Bronchial epithelial cell (primary cell): ENCODE data around the gene ADAM15. TPM values are rescaled to one million over a fixed set of nuclear protein-coding genes. Genes with fewer than 3 reads are reported as not detected.

Experiments used
- DNase-seq: peaks from one replicate; pipeline ENCODE4 v3.0.0-alpha.2; 2010; ENCODE audit warnings: low read depth
- FAIRE-seq: peaks from 2 replicates; lab custom pipeline; 2011; peaks lifted over from hg19 to GRCh38; lab: Jason Lieb, UNC
- H3K27me3 ChIP-seq: 2 replicates; pipeline ENCODE4 v1.5.1; 2011; ENCODE audit warnings: low read length; ENCODE audit not compliant: control insufficient read depth, insufficient read depth
- H3K36me3 ChIP-seq: 2 replicates; pipeline ENCODE4 v1.5.1; 2011; ENCODE audit warnings: low read length; ENCODE audit not compliant: control insufficient read depth, insufficient read depth
- H3K4me3 ChIP-seq: 2 replicates; pipeline ENCODE4 v1.5.1; 2011; ENCODE audit warnings: mild to moderate bottlenecking, low read depth, low read length, control low read depth
- CTCF ChIP-seq: IDR thresholded peaks from 2 replicates; pipeline ENCODE4 v1.5.1; 2011; ENCODE audit warnings: mild to moderate bottlenecking, moderate library complexity, low read length, control low read depth, inconsistent platforms; ENCODE audit not compliant: insufficient read depth, severe bottlenecking
- total RNA-seq: library from RNA; depleted of rRNA; stranded (reverse); fragments of >200 nt; gene quantifications from 2 replicates; pipeline ENCODE4 v1.2.1, GENCODE V29; 2014

The ADAM15 gene
- total RNA-seq, 1 donor from 2014 or later = 181 TPM

GRCh38 chr1:155011437-155012025, 39.6 kb upstream of the ADAM15 start:
- FAIRE-seq (no peak), DNase-seq (no peak)
- Histone ChIP-seq H3K27me3 (no peaks in the 10 kb centered on the region), H3K36me3 (peaks cover 50% of the 10 kb centered on the region), H3K4me3 (no peak overlapping the region)
- no peak for TF ChIP-seq CTCF

DNA sequence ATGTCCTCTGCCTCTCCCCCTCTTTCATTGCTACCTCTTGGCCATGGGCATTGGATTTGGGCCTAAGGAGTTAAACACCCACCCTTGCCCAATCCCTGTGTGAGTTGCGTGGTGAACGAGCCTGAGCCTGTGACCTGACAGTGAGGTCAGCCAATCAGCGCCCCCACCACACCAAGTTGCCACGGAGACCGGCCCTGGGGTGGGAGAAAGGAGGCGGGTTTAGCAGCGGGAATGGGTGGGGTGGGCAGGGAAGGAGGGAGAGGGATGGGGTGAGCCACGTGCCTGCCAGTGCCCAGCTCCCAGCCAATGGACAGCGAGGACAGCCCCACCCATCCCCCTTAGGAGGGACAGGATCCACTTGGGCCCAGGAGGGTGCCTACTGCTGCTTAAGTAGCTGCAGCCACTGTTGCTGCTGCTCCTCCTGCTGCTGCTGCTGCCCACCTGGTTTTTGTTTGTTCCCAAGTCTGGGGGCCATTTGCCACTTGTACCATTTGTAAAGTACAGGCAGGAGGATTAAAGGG, 39.0 kb upstream of the ADAM15 start:
- H3K27me3 ChIP-seq = no peaks in the 10 kb centered on the region
- H3K36me3 ChIP-seq = peaks cover 46% of the 10 kb centered on the region
- TF ChIP-seq CTCF = no peak
- FAIRE-seq = no peak
- no peak overlapping the region for H3K4me3 ChIP-seq
- DNase-seq = peak; percentile 76

DNA sequence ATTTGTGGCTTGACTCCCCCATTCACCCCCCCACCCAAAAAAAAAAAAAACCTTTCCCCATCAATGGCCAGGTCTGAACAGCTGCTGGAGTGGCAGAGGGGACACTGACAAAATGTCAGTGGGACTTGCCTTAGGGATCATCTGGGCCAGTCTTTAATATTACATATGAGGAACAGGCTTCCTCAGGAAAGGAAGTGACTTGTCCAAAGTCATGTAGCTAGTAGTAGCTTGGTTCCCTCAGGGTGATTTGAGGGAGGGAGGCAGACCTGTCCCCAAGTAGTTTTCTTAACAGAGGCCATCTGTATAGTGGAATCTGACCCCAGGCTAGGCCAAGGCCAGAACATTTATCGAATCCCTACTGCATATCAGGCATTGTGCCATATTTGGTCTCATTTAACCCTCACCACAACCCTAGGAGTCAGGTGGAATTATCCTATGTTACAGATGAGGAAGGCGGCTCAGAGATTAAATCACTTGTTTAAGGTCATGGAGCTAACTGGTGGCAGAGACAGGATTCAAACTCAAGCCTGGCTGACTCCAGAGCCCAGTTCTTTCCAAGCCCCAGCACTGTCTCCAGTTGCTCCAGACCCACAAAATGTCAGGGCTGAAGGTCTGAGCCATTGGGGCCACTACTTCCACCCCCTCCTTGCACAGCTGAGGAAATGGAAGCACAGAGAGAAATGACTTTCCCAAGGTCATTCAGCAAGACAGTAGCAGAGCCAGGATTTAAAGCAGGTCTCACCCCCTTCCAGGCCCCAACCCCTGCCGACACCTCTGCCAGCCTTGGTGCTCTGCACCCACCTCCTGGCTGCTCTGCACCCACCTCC, 38.1 kb upstream of the ADAM15 start:
- no peaks in the 10 kb centered on the region for H3K27me3 ChIP-seq
- FAIRE-seq = no peak
- TF ChIP-seq CTCF = no peak

DNA sequence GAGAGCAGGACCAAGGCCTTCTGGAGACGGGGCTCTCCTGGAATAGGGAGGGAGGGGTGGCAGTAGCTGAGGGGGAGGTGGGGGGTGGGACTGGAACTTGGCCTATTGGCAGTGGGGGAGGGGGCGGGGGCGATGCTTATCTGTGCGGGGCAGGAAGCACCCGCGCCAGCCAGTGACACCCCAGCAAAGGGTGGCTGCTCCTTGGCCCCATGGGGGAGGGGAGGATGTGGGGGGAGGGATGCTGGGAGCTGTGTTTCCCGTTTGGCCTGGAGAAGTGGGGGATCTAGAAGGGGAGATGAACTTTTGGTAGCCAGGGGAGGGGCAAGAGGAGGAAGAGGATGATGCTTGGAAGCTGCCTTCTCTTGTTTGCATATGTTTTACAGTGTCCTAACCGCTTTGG, 37.5 kb upstream of the ADAM15 start:
- H3K4me3 ChIP-seq = no peak overlapping the region
- TF ChIP-seq CTCF = no peak
- H3K27me3 ChIP-seq = no peaks in the 10 kb centered on the region
- FAIRE-seq (no peak), DNase-seq (no peak)
- peaks cover 49% of the 10 kb centered on the region for H3K36me3 ChIP-seq

More for the DNA sequence above, 38.1 kb upstream of the ADAM15 start:
- H3K4me3 ChIP-seq = no peak overlapping the region
- DNase-seq = no peak
- peaks cover 49% of the 10 kb centered on the region for H3K36me3 ChIP-seq

- H3K36me3 ChIP-seq = peaks cover 45% of the 10 kb centered on the region
- DNase-seq = no peak
- H3K4me3 ChIP-seq = no peak overlapping the region
- no peaks in the 10 kb centered on the region for H3K27me3 ChIP-seq
- no peak for FAIRE-seq
- no peak for TF ChIP-seq CTCF
These were observed 36.2 kb upstream of the ADAM15 start for GRCh38 chr1:155014709-155015508.
